Loucy (cell line): ENCODE data around the gene DCTN5.
"Not testable (repeated sequence)": the region's sequence is repeated elsewhere in the genome, so short reads cannot be mapped to it uniquely, and the experiment has no call there.

Source experiments
- H2AFZ ChIP-seq: fragments of 200-600 bp; sonication (generic); 2 replicates; pipeline ENCODE4 v1.6.0; 2016; ENCODE audit warnings: antibody characterized with exemption, mild to moderate bottlenecking, low read length, moderate library complexity
- H3F3A ChIP-seq: fragments of 200-600 bp; 2 replicates; pipeline ENCODE4 v1.6.0; 2016; ENCODE audit warnings: antibody characterized with exemption, low read depth, mild to moderate bottlenecking
- H3K27me3 ChIP-seq: fragments of 200-600 bp; sonication (generic); 2 replicates; pipeline ENCODE4 v1.6.1; 2014; ENCODE audit warnings: low read length, mild to moderate bottlenecking; ENCODE audit not compliant: insufficient read depth, poor library complexity, severe bottlenecking
- H3K36me3 ChIP-seq: fragments of 200-600 bp; sonication (generic); 2 replicates; pipeline ENCODE4 v1.6.1; 2016; ENCODE audit warnings: low read length; ENCODE audit not compliant: insufficient read depth
- H3K4me1 ChIP-seq: fragments of 200-600 bp; sonication (generic); 2 replicates; pipeline ENCODE4 v1.5.1; 2014; ENCODE audit warnings: low read length, mild to moderate bottlenecking; ENCODE audit not compliant: insufficient read depth, poor library complexity, severe bottlenecking
- H3K4me2 ChIP-seq: fragments of 200-600 bp; sonication (generic); 2 replicates; pipeline ENCODE4 v1.6.0; 2014; ENCODE audit warnings: antibody characterized with exemption, low read length, low read depth, mild to moderate bottlenecking; ENCODE audit not compliant: poor library complexity, severe bottlenecking
- H3K4me3 ChIP-seq: fragments of 200-600 bp; sonication (generic); 2 replicates; pipeline ENCODE4 v1.5.1; 2014; ENCODE audit warnings: low read length, mild to moderate bottlenecking, mixed read lengths; ENCODE audit not compliant: poor library complexity, severe bottlenecking
- H3K79me2 ChIP-seq: fragments of 200-600 bp; sonication (generic); 2 replicates; pipeline ENCODE4 v1.6.1; 2014; ENCODE audit warnings: low read length; ENCODE audit not compliant: insufficient read depth
- H3K9ac ChIP-seq: fragments of 200-600 bp; sonication (generic); 2 replicates; pipeline ENCODE4 v1.6.0; 2014; ENCODE audit warnings: mild to moderate bottlenecking, low read depth, low read length, moderate library complexity; ENCODE audit not compliant: poor library complexity, severe bottlenecking
- H3K9me2 ChIP-seq: fragments of 200-600 bp; sonication (generic); replicated peaks from 2 replicates; pipeline ENCODE4 v1.6.1; 2016; ENCODE audit warnings: low read depth, low read length, mixed read lengths
- H3K9me3 ChIP-seq: fragments of 200-600 bp; sonication (generic); 2 replicates; pipeline ENCODE4 v1.6.1; 2014; ENCODE audit warnings: mild to moderate bottlenecking, antibody characterized with exemption, low read length, low read depth; ENCODE audit not compliant: insufficient read depth
- H4K20me1 ChIP-seq: fragments of 200-600 bp; sonication (generic); 2 replicates; pipeline ENCODE4 v1.6.0; 2014; ENCODE audit warnings: antibody characterized with exemption, low read length, mild to moderate bottlenecking; ENCODE audit not compliant: insufficient read depth, poor library complexity, severe bottlenecking
- CTCF ChIP-seq: fragments of 200-600 bp; sonication (generic); conservative IDR thresholded peaks from 2 replicates; pipeline ENCODE4 v1.5.1; 2014; ENCODE audit warnings: mild to moderate bottlenecking, antibody characterized with exemption, low read length
- EZH2phosphoT487 ChIP-seq: fragments of 200-600 bp; IDR thresholded peaks from 2 replicates; pipeline ENCODE4 v1.6.1; 2018; ENCODE audit warnings: antibody characterized with exemption, mild to moderate bottlenecking, moderate library complexity, borderline replicate concordance

Gene DCTN5

GRCh38 chr16:23712976-23713375, 71.7 kb downstream of the DCTN5 start, which contains the start of gene ERN2:
ERN2 (minus strand) TSS chr16:23713222; CDS start chr16:23713187, 35 bp downstream.
- Histone ChIP-seq H3K4me3 (no peak within 1 kb of the TSS), H3K9me3 (no peaks in the 10 kb centered on the region), H3K9ac (no peak within 1 kb of the TSS), H4K20me1 (no peaks in the 10 kb centered on the region), H3K79me2 (no peaks in the 10 kb centered on the region), H3F3A (no peaks in the 10 kb centered on the region), H3K4me2 (no peak within 1 kb of the TSS), H3K27me3 (no peaks in the 10 kb centered on the region), H3K4me1 (no peaks in the 10 kb centered on the region), H3K9me2 (no peaks in the 10 kb centered on the region), H3K36me3 (no peaks in the 10 kb centered on the region), H2AFZ (no peak within 1 kb of the TSS)
- TF ChIP-seq CTCF (no peak), EZH2phosphoT487 (no peak)

- Histone ChIP-seq H3K27me3 (no peaks in the 10 kb centered on the region), H3K9me3 (no peaks in the 10 kb centered on the region), H3K4me2 (no peak overlapping the region), H4K20me1 (no peaks in the 10 kb centered on the region), H3K4me3 (no peak overlapping the region), H2AFZ (no peak overlapping the region), H3K9me2 (no peaks in the 10 kb centered on the region), H3K9ac (no peak overlapping the region), H3K36me3 (no peaks in the 10 kb centered on the region), H3K79me2 (no peaks in the 10 kb centered on the region), H3F3A (no peaks in the 10 kb centered on the region), H3K4me1 (no peaks in the 10 kb centered on the region)
- TF ChIP-seq CTCF (no peak), EZH2phosphoT487 (no peak)
Observed at GRCh38 chr16:23716484-23716883, 75.2 kb downstream of the DCTN5 start.

GRCh38 chr16:23722613-23723240, 81.5 kb downstream of the DCTN5 start:
- not testable (repeated sequence) for H3F3A ChIP-seq, H3K27me3 ChIP-seq, H3K9me2 ChIP-seq, H3K4me1 ChIP-seq, H3K9ac ChIP-seq, H3K36me3 ChIP-seq, H3K9me3 ChIP-seq, H3K4me3 ChIP-seq, H4K20me1 ChIP-seq, H3K4me2 ChIP-seq, H3K79me2 ChIP-seq, H2AFZ ChIP-seq
